Mesothelial cell of epicardium (in vitro differentiated cells): ENCODE data around the gene ABCA10. TPM values are rescaled to one million over a fixed set of nuclear protein-coding genes. Genes with fewer than 3 reads are reported as not detected.

Experiments
- DNase-seq, 2 experiments: peaks; one replicate each; pipeline ENCODE4 v3.0.0; 2021; ENCODE audit warnings: low spot score in 2 of 2; ENCODE audit not compliant: unreplicated experiment in 2 of 2
- H3K27ac Mint-ChIP-seq: 2 replicates; pipeline ENCODE4 v1.8.0; 2021; ENCODE audit warnings: mixed read lengths
- H3K27me3 Mint-ChIP-seq: 2 replicates; pipeline ENCODE4 v1.8.0; 2021; ENCODE audit warnings: low read depth, mixed read lengths
- H3K36me3 Mint-ChIP-seq: 2 replicates; pipeline ENCODE4 v1.8.0; 2021; ENCODE audit warnings: mixed read lengths
- H3K4me1 Mint-ChIP-seq: 2 replicates; pipeline ENCODE4 v1.8.0; 2021; ENCODE audit warnings: mixed read lengths
- H3K4me3 Mint-ChIP-seq: 2 replicates; pipeline ENCODE4 v1.8.0; 2021; ENCODE audit warnings: mild to moderate bottlenecking, moderate library complexity, mixed read lengths
- H3K9me3 Mint-ChIP-seq: 2 replicates; pipeline ENCODE4 v1.8.0; 2021; ENCODE audit warnings: mixed read lengths
- CTCF ChIP-seq: fragments of 200-600 bp; sonication (generic); IDR thresholded peaks from one replicate; pipeline ENCODE4 v1.5.0; 2021; ENCODE audit warnings: antibody characterized with exemption; ENCODE audit not compliant: unreplicated experiment
- total RNA-seq: library from RNA; stranded (reverse); gene quantifications from 3 replicates; pipeline ENCODE4 v1.2.1, GENCODE V29; 2021

ABCA10 gene
- total RNA-seq, 1 donor from 2014 or later: 0.74 TPM

GRCh38 chr17:69134112-69134511 lies 94.5 kb downstream of the ABCA10 start:
- Mint-ChIP-seq H3K9me3 (peaks cover 30% of the 10 kb centered on the region), H3K4me1 (no peaks in the 10 kb centered on the region), H3K27me3 (peaks cover 18% of the 10 kb centered on the region), H3K36me3 (no peaks in the 10 kb centered on the region), H3K4me3 (no peak overlapping the region), H3K27ac (no peak overlapping the region)
- DNase-seq: no peak
- no peak for TF ChIP-seq CTCF

- H3K4me1 Mint-ChIP-seq: no peaks in the 10 kb centered on the region
- no peak for DNase-seq
- peaks cover 18% of the 10 kb centered on the region for H3K9me3 Mint-ChIP-seq
Measured at GRCh38 chr17:69130627-69131296, 97.9 kb downstream of the ABCA10 start.

GRCh38 chr17:69123626-69124025 lies 105.0 kb downstream of the ABCA10 start:
- no peak for TF ChIP-seq CTCF
- Mint-ChIP-seq H3K9me3 (no peaks in the 10 kb centered on the region), H3K36me3 (no peaks in the 10 kb centered on the region), H3K27me3 (peaks cover 58% of the 10 kb centered on the region), H3K4me1 (no peaks in the 10 kb centered on the region), H3K27ac (no peak overlapping the region), H3K4me3 (no peak overlapping the region)
- no peak for DNase-seq

More at GRCh38 chr17:69130627-69131296, 97.9 kb downstream of the ABCA10 start:
- Mint-ChIP-seq H3K36me3 (no peaks in the 10 kb centered on the region), H3K27ac (no peak overlapping the region), H3K27me3 (peaks cover 41% of the 10 kb centered on the region), H3K4me3 (no peak overlapping the region)
- TF ChIP-seq CTCF: no peak

GRCh38 chr17:69122065-69122464 lies 106.6 kb downstream of the ABCA10 start:
- Mint-ChIP-seq H3K9me3 (no peaks in the 10 kb centered on the region), H3K27me3 (peaks cover 54% of the 10 kb centered on the region), H3K27ac (no peak overlapping the region), H3K4me3 (no peak overlapping the region), H3K36me3 (no peaks in the 10 kb centered on the region), H3K4me1 (no peaks in the 10 kb centered on the region)
- TF ChIP-seq CTCF: no peak
- no peak for DNase-seq

GRCh38 chr17:69117855-69118784 lies 110.5 kb downstream of the ABCA10 start:
- no peak for TF ChIP-seq CTCF
- no peak for DNase-seq
- Mint-ChIP-seq H3K9me3 (no peaks in the 10 kb centered on the region), H3K27ac (no peak overlapping the region), H3K27me3 (peaks cover 36% of the 10 kb centered on the region), H3K36me3 (no peaks in the 10 kb centered on the region), H3K4me1 (no peaks in the 10 kb centered on the region), H3K4me3 (no peak overlapping the region)
